Stomach smooth muscle (tissue), 2 donors: ENCODE results near the gene TXNDC9.
"Not testable (repeated sequence)": the region's sequence is repeated elsewhere in the genome, so short reads cannot be mapped to it uniquely, and the experiment has no call there.

ENCODE experiments used
- H3K27ac ChIP-seq: one replicate; pipeline ENCODE4 v1.7.0; 2013; ENCODE audit warnings: mild to moderate bottlenecking, low read length, inconsistent platforms
- H3K27me3 ChIP-seq, 2 donors: one replicate each; pipeline ENCODE4 v1.7.0; 2013; ENCODE audit warnings: low read length in 2 of 2; ENCODE audit not compliant: insufficient read depth in 2 of 2, control insufficient read depth in 1 of 2
- H3K36me3 ChIP-seq, 2 donors: one replicate each; pipeline ENCODE4 v1.7.0; 2013; ENCODE audit warnings: low read length in 2 of 2; ENCODE audit not compliant: control insufficient read depth in 2 of 2, insufficient read depth in 2 of 2
- H3K4me1 ChIP-seq: one replicate; pipeline ENCODE4 v1.7.0; 2013; ENCODE audit warnings: low read length; ENCODE audit not compliant: control insufficient read depth, insufficient read depth
- H3K4me3 ChIP-seq, 2 donors: one replicate each; pipeline ENCODE4 v1.7.0; 2013; ENCODE audit warnings: low read length in 2 of 2
- H3K9ac ChIP-seq, 2 donors: one replicate each; pipeline ENCODE4 v1.7.0; 2013; ENCODE audit warnings: low read length in 2 of 2, mild to moderate bottlenecking in 1 of 2
- H3K9me3 ChIP-seq, 2 donors: one replicate each; pipeline ENCODE4 v1.7.0; 2013; ENCODE audit warnings: low read length in 2 of 2; ENCODE audit not compliant: control insufficient read depth in 2 of 2
- donor health status: healthy.
- donor health status: Pancreatic carcinoma.

The TXNDC9 gene

DNA sequence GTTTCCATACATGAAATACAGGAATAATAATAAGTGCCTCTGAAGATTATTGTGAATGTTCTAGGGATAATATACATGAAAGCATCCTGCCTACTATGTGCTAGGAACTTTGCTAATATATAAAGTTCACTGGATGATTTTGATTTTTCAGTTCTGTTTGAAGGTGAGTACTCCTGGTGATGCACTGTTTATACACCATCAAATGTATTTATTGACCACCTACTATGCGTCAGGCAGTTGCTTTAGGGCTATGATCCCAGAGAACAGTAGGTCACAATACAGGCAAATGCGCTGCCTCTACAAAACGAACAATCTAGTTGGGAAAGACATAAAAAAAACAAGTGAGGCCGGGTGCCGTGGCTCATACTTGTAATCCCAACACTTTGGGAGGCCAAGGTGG, 10.7 kb downstream of the TXNDC9 start:
- Histone ChIP-seq H3K27ac (no peak overlapping the region), H3K4me1 (no peaks in the 10 kb centered on the region), H3K9ac (no peak overlapping the region), H3K9me3 (no peaks in the 10 kb centered on the region), H3K4me3 (no peak overlapping the region), H3K27me3 (no peaks in the 10 kb centered on the region), H3K36me3 (peaks cover 21 to 34% of the 10 kb centered on the region in 2 donors)

DNA sequence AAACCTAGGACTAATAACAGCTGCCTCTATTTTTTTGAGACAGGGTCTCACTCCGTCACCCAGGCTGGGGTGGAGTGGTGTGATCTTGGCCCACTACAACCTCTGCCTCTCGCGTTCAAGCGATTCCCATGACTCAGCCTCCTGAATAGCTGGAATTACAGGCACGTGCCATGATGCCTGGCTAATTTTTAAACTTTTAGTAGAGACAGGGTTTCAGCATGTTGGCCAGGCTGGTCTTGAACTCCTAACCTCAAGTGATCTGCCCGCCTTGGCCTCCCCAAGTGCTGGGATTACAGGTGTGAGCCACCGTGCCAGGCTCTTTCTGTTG, 18.3 kb downstream of the TXNDC9 start:
- not testable (repeated sequence) for H3K9ac ChIP-seq, H3K27me3 ChIP-seq, H3K4me1 ChIP-seq, H3K27ac ChIP-seq, H3K9me3 ChIP-seq, H3K4me3 ChIP-seq
- peaks cover 9 to 18% of the 10 kb centered on the region in 2 donors for H3K36me3 ChIP-seq

DNA sequence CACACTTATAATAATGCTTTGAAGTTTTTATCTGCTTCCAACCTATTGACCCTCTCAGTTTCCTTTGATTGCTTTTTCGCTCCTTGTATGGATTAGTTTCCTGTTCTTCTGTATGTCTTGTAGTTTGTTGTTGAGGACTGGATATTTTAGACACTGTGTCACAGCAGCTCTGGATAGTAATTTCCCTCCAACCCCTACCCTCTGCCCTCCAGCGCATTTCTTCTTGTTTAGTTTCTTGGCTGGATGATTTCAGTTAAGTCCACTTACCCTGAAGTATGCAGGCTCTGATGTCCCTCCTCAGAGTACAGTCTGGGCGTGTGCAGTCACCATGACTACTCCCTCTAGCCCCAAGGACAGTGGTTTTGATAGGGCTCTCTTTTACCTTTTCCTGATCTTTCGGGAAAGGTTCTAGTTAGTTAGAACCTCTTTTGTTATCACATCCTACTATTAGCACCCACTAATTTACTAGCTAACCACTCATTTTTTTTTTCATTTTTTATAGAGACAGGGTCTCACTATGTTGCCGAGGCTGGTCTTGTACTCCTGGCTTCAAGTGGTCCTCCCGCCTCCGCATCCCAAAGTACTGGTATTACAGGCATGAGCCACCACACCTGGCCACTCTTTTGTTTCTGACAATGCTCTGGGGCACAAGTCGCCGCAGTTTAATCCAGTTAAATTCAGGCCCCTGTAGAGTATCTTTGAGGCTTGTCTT, 18.8 kb downstream of the TXNDC9 start:
- Histone ChIP-seq H3K4me3 (no peak overlapping the region), H3K9me3 (no peaks in the 10 kb centered on the region), H3K27ac (no peak overlapping the region), H3K4me1 (no peaks in the 10 kb centered on the region), H3K27me3 (no peaks in the 10 kb centered on the region), H3K9ac (no peak overlapping the region), H3K36me3 (peaks cover 9 to 18% of the 10 kb centered on the region in 2 donors)

DNA sequence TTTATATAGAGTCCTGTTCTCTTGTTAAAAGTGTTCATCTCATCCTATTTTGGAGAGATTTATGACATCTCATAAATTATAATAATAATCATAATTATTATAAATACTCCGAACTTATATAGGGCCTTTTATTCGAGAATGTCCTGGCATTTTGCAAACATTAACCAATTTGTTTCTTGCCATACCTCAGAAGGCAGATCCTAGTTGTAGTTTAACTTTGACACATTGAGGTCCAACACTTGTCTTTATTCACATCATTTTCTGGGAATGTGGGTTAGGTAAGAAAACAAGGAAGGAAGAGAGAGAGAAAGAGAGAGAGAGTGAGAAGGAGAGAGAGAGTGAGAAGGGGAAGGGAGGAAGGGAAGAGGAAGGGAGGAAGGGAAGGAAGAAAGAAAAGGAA, 35.0 kb downstream of the TXNDC9 start, which contains the start of gene LYG1:
Gene LYG1, minus strand, starts transcription at position 101 of the 400 bp plus-strand sequence. CDS start 5,527 bp downstream, outside the sequence.
- not testable (repeated sequence) for H3K36me3 ChIP-seq, H3K27me3 ChIP-seq, H3K9ac ChIP-seq, H3K4me3 ChIP-seq, H3K27ac ChIP-seq, H3K4me1 ChIP-seq, H3K9me3 ChIP-seq

DNA sequence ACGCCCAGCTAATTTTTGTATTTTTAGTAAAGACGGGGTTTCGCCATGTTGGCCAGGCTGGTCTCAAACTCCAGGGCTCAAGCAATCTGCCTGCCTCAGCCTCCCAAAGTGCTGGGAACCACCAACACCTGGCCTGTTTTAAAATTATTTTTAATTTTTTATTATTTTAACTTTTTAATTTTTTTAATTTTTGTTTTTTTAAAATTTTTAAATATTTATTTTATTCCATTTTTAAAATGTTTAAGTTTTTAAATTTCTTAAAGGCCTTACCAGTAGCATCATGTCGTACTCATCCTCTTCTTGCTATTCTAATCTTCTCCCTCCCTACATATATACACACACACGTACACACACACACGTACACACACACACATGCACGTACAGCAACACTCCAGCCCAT, 36.6 kb downstream of the TXNDC9 start:
- Histone ChIP-seq H3K36me3 (peaks cover 2 to 4% of the 10 kb centered on the region in 2 donors), H3K9me3 (no peaks in the 10 kb centered on the region), H3K27ac (no peak overlapping the region), H3K9ac (no peak overlapping the region), H3K27me3 (no peaks in the 10 kb centered on the region), H3K4me1 (no peaks in the 10 kb centered on the region), H3K4me3 (no peak overlapping the region)

DNA sequence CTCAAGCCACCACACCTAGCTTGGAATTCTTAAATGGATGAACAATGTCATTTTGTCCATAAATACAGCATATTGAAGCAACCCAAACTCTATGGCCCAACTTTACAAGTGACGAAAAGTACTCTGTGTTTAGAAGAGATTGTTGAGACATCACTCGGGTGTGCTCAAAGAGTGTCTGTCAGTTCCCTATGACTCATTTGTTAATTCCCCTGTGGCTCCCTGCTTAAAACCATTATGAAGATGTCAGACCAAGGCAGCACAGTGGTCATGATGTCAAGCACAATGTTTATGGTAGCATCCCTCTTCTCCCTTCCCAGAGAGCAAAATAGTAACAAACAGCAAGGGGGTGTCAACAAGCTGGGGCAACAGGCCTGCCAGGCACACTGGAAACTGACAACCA, 38.1 kb downstream of the TXNDC9 start:
- Histone ChIP-seq H3K27ac (no peak overlapping the region), H3K4me1 (no peaks in the 10 kb centered on the region), H3K27me3 (no peaks in the 10 kb centered on the region), H3K9ac (no peak overlapping the region), H3K9me3 (no peaks in the 10 kb centered on the region), H3K36me3 (peaks cover 2 to 4% of the 10 kb centered on the region in 2 donors), H3K4me3 (no peak overlapping the region)

DNA sequence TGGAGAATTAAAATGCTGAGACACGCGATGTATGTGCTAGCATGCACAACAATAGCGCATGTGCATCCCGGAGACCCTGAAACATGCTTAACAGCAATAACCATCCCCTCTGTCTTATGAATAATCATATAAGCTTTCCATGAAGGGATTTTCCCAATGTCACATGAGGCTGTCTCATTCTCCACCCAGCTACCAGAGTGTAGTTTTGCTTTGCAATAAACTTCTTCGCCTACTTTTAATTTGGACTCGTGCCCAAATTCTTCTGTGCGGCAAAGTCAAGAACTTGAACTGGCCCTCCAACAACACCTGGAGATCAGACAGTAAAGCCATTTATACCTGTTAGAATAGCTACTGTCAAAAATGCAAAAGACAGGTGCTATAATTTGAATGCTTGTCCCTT, 50.6 kb downstream of the TXNDC9 start:
- H3K36me3 ChIP-seq, result peaks cover 3 to 9% of the 10 kb centered on the region in 2 donors
- no peaks in the 10 kb centered on the region for H3K27me3 ChIP-seq
- H3K4me1 ChIP-seq, result no peaks in the 10 kb centered on the region
- no peak overlapping the region for H3K4me3 ChIP-seq
- H3K27ac ChIP-seq, result no peak overlapping the region
- H3K9me3 ChIP-seq, result no peaks in the 10 kb centered on the region
- H3K9ac ChIP-seq, result no peak overlapping the region

DNA sequence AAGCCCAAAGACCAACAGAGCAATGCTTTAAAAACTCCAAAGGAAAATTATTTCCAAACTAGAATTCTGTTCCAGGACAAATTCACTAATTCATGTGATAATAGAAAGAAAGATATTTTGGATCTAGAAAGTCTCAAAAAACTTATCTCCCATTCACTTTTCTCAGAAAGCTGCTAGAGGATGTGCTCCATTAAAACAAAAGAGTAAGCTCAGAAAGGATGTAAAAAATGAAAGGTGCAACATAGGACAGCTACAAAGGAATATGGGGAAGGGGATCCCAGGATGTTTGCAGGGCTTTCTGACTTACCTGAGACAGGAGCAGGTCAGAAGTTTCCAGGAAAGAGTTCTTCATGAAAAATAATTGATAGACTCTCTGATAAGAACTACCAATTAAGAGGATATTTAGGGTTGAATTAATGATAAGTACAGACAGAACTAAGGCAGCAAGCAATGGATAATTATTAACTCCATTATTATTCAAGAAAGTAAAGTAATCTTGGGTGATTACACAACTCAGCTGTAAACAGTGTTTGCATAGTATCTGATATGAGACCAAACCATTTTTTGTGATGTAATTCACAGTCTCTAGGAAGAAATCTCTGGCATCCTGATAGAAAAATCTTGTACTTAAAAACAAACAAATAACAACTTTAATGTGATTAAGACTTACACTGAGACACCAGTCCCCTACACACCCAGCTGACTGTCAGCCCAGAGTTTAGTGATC, 56.0 kb downstream of the TXNDC9 start:
- Histone ChIP-seq H3K9ac (no peak overlapping the region), H3K4me1 (no peaks in the 10 kb centered on the region), H3K4me3 (no peak overlapping the region), H3K27ac (no peak overlapping the region), H3K9me3 (no peaks in the 10 kb centered on the region), H3K36me3 (peaks cover 3 to 6% of the 10 kb centered on the region in 2 donors), H3K27me3 (no peaks in the 10 kb centered on the region)

DNA sequence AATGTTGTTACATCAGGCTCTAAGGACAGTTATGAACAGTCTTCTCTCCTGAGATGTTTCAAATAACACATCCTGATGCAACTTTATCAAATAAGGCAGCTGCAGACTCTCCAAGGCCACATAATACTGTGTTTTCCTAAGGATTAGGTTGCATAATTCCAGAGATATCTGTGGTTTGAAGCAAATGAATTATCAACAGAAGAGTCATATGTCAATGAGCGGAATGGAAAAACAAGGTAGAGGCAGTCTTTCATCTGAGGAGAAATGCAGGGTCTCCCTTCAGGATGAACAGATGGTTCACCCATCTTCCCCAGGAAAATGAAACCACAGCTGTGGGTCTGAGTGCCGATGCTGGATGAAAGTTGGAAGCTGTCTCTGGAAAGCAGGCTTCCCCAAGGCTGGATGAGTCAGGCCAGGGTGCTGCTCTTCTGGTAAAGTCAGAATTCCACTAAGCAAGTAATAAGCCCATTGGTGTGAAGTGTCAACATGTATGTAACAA, 57.3 kb downstream of the TXNDC9 start:
- Histone ChIP-seq H3K9me3 (no peaks in the 10 kb centered on the region), H3K27me3 (no peaks in the 10 kb centered on the region), H3K36me3 (peaks cover 0 to 3% of the 10 kb centered on the region in 2 donors), H3K4me1 (no peaks in the 10 kb centered on the region), H3K9ac (no peak overlapping the region), H3K4me3 (no peak overlapping the region), H3K27ac (no peak overlapping the region)

DNA sequence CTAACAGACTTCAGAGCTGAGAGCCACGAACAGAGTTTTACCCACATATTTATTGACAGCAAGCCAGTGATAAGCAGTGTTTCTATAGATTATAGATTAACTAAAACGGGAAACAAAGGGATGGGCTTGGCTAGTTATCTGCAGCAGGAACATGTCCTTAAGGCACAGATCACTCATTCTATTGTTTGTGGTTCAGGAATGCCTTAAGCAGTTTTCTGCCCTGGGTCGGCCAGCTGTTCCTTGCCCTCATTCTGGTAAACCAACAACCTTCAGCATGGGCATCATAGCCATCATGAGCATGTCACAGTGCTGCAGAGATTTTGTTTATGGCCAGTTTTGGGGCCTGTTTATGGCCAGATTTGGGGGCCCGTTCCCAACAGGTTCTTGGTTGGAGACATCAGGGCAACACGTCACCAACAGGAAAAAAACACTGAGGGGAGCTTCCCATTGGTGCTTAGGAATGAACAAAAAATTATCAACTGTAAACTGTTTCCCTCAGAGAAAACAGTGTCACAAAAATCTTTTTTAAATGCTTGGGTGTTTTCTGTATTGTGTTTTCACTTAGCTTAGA, 57.9 kb downstream of the TXNDC9 start:
- not testable (repeated sequence) for H3K4me1 ChIP-seq, H3K9ac ChIP-seq, H3K27ac ChIP-seq, H3K27me3 ChIP-seq, H3K36me3 ChIP-seq, H3K4me3 ChIP-seq, H3K9me3 ChIP-seq

DNA sequence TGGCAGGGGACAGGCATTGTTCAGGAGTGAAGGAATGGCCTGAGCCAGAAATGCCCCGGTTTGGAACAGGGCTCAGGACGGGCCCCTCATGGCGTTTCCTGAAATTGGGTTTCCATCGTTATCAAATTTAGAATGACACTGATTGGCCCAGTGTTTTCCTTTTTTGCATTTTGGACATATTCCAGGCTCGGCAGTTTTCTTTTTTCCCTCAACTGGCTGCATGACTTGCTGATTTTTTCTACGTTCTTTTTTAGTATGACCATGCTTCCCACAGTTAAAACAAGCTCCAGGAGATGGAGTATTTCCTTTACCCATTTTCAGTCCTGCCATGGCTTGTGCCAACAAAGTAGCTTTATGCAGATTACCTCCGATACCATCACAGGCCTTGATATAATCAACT, 60.3 kb downstream of the TXNDC9 start:
- H3K4me1 ChIP-seq, result no peaks in the 10 kb centered on the region
- no peak overlapping the region for H3K4me3 ChIP-seq
- no peaks in the 10 kb centered on the region for H3K36me3 ChIP-seq
- H3K27ac ChIP-seq, result no peak overlapping the region
- H3K9me3 ChIP-seq, result no peaks in the 10 kb centered on the region
- no peak overlapping the region for H3K9ac ChIP-seq
- no peaks in the 10 kb centered on the region for H3K27me3 ChIP-seq
